HEK293T (cell line): ENCODE data around the gene RNF183.

Experiments
- ARNT ChIP-seq: fragments of 450-650 bp; IDR thresholded peaks from 2 replicates; pipeline ENCODE4 v1.6.1; 2017; ENCODE audit warnings: mild to moderate bottlenecking
- BHLHE40 ChIP-seq: fragments of 450-650 bp; IDR thresholded peaks from 2 replicates; pipeline ENCODE4 v1.6.1; 2016; ENCODE audit warnings: mild to moderate bottlenecking, moderate library complexity, borderline replicate concordance
- FOXA1 ChIP-seq: fragments of 450-650 bp; IDR thresholded peaks from 2 replicates; pipeline ENCODE4 v1.6.1; 2016; ENCODE audit warnings: mild to moderate bottlenecking
- SP1 ChIP-seq: fragments of 450-650 bp; IDR thresholded peaks from 2 replicates; pipeline ENCODE4 v1.6.1; 2017
- SUZ12 ChIP-seq: fragments of 450-650 bp; IDR thresholded peaks from 2 replicates; pipeline ENCODE4 v1.6.1; 2016; ENCODE audit warnings: mild to moderate bottlenecking

- TF ChIP-seq FOXA1 (no peak), SUZ12 (no peak), SP1 (no peak), BHLHE40 (no peak), ARNT (no peak)
Observed at GRCh38 chr9:113350107-113350661, 47.0 kb upstream of the RNF183 start.
